T-helper 1 cell treated with Interleukin-12 subunit alpha and Interleukin-12 subunit beta and Interleukin-4 antibody, amounts not matched to agents 30 ng/mL and 1 ng/mL, for 36 hours (primary cell): ENCODE measurements around the gene UBN1. TPM values are rescaled to one million over a fixed set of nuclear protein-coding genes. Genes with fewer than 3 reads are reported as not detected.

Experiments used
- intact Hi-C: fragments of 100-400 bp; cut with micrococcal nuclease; formaldehyde crosslinking; loops from one replicate; pipeline ENCODE4 v1.15.1; 2024
- total RNA-seq: library from RNA; stranded (reverse); gene quantifications from 2 replicates; pipeline ENCODE4 v1.2.3, GENCODE V29; 2022

UBN1 gene
- total RNA-seq, 1 donor from 2014 or later = 42.1 TPM

DNA sequence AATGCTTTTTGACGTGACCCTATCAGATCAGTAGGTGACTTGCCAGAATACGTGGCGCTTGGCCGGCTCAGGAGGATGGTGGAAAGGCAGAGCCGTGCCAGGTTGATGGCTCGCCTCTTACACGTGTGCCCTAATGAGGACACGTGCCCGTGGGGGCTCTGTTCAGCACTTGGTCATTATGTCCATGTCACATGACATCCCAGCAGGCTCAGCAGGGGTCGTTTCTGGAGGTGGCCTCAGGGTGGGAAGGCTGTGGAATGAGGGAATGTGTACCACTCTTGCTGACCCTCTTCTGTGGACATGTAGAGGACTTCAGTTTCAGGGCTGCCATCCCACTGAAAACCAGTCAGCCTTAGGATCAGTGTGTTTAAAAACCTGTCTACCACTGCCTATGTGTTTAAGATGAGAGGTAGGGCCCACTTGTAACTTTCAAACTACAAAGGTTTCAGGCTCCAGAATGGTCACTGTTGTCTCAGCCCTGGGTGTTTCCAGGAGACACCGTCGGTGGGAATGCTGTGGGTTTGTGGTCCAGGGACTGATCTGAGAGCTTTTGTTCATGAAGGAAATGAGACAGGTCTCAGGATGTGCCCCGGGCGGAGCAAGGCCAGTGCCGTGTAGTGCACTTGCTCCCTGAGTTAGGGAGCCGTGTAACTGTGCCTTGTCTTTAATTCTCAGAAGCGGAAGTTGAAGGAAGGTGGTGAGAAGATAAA lies 12.1 kb downstream of the UBN1 start:
- intact Hi-C loops = no loop called here

DNA sequence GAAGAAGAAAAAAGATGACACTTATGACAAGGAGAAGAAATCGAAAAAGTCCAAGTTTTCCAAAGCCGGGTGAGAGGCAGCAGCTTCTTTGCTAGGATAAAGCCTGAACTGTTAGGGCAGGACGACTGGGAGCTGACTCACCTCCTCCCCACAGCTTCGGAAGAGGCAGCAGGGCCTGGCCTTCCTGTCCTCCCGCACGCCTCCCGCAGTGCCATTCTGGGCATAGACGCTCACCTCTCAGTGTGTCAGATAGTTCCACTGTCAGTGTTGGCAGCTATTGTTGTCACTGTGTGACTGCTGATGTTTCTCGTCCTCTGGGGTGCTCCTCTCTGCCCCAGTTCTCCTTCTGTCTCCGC lies 12.6 kb downstream of the UBN1 start:
- intact Hi-C loops = no loop called here

DNA sequence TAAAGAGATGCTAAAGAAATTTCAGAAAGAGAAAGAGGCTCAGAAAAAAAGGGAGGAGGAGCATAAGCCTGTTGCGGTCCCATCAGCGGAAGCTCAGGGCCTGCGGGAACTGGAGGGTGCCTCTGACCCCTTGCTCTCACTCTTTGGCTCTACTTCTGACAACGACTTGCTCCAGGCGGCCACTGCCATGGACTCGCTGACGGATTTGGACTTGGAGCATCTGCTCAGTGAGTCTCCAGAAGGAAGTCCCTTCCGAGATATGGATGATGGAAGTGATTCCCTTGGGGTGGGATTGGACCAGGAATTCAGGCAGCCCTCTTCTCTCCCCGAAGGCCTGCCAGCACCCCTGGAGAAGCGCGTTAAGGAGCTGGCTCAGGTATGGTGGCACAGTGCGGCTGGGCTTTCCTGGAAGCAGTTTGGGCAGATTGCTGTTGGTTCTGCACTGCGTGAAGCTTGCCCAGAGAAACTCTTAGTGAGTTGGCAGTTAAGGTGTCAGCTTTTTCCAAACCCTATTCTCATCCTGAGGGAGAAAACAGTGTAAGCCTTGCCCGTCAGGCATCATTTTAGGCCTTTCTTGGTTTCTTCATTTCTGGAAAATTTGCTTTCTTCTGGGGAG lies 13.6 kb downstream of the UBN1 start:
- intact Hi-C loops = no loop called here

DNA sequence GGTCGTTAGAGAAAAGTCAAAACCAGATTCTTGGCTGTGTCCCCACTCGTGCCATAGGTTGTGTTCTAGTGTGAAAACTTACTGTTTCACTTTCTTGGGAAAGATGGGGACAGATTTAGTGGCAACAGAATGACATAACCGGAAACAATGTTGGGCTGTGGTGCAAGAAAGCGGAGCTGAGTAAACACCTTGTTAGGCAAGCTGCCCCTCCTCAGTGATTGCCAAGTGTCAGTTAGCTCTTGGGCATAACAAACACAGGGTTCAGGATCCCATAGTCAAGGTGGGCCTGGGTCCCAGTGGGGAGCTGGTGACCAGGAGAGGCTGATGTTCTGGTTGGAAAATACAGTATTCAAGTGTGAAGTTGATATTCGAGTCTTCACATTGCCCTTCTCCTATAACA lies 15.4 kb downstream of the UBN1 start:
- intact Hi-C loops = no loop called here

DNA sequence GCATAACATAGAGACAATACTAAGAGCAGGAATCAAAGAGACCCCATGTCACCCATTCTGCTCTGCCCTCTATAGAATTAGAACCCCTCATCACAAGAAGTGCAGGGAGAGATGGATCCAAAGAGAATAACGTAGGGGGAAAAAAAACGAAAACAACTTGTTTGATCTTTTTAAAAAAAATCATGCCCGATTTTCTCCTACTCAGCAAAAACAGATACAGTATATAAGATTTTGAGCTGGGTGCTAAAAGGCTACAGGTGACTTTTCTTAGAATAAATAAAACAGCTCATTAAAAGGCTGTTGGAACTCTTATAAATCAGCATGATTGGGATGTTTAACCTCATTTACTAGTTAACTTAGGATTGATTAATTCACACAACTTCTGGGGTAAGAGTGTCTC lies 17.4 kb downstream of the UBN1 start:
- intact Hi-C loops = no loop called here

DNA sequence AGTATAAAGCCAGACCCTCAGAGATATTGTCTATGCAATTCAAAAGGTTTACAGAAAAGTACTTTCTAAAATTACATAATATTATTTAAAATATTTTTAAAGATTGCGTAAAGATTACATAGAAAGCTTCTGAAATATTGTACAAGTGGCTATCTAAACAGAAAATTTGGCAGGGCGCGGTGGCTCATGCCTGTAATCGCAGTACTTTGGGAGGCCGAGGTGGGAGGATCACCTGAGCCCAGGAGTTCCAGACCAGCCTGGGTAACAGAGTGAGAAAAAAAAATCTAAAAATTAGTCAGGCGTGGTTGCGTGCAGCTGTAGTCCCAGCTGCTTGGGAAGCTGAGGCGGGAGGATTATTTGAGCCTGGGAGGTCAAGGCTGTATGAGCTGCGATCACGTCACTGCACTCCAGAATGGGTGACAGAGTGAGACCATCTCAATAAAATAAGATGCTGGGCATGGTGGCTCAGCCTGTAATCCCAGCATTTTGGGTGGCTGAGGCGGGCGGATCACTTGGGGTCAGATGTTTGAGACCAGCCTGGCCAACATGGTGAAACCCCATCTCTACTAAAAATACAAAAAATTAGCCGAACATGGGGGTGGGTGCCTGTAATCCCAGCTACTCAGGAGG lies 18.1 kb downstream of the UBN1 start:
- intact Hi-C loops = no loop called here

DNA sequence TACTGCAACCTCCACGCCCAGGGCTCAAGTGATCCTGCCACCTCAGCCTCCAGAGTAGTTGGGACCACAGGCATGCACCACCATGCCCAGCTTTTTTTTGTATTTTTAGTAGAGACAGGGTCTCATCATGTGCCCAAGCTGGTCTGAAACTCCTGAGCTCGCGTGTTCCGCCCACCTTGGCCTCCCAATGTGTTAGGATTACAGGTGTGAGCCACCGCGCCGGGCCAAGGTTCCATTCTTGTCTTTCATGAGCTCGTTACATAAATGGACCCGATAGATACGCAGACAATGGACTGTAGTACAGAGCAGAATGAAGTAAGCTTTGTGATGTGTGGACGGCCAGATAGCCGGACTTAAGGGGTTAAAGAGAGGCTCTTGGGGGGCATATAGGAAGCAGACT lies 19.3 kb downstream of the UBN1 start:
- intact Hi-C loops = no loop called here

DNA sequence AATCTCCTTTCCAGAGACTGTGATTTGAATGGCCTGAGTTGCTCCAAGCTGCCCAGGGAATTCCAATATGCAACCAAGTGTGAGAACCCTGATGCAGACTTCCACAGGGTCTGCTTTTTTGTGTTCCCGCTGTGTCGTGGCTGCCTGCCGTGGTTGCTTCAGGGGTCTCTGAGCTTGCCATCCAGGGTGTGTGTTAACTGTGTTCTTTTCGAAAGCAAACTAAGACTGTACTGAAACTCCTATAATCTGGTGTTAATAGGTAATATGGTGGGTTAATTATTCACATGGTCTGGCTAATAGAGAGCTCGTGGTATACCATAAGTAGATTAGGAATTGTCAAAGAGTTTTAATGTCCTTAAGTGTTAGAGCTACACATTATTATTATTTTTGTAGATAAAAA lies 20.7 kb downstream of the UBN1 start:
- intact Hi-C loops = no loop called here

DNA sequence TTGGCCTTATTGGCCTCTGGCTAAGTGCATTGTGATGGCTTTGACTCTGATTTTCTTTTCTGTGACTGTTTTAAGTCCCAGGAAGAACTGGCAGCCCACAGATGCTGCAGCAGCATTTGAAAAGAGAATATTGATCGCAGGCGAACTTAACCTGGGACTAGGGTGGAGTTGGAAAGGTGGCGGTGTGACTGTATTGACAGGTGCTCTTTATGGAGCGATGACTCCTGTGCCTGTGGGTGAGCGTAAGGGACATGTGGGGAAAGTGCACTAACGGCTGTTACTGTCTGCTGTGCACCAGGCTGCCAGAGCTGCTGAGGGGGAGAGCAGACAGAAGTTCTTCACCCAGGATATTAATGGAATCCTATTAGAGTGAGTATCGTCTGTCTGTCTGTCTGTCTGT lies 21.3 kb downstream of the UBN1 start:
- intact Hi-C loops = no loop called here

DNA sequence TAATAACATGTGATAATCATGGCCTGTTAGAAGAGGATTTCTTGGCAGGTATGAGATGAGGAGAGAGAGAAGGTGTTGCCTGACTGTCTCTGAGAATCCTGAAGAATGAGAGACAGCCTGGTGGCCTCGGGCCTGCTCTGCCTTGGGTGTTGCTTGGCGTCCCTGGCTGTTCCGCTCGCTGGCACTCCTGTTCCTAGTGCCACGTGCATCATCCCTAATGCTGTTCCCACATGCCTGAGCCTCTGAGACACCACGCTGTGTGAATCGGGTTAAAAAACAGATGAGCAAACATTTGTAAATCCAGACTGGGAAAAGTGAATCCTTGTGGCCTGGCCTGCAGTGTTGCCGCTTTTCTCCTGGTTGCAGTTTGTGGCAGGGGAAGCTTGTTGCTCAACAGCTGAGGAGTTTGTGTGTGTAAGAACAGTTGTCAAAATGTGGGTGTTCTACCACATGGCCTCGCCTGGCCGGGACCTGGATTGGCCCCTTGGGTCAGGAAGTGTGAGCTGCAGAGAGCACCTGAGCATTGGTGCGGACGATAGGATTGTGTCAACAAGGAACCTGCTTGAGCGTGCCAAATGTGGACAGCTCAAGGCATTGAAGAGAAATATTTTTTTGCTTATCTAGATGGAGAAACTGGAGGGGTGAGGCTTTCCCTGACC lies 22.0 kb downstream of the UBN1 start:
- intact Hi-C loops = no loop called here

DNA sequence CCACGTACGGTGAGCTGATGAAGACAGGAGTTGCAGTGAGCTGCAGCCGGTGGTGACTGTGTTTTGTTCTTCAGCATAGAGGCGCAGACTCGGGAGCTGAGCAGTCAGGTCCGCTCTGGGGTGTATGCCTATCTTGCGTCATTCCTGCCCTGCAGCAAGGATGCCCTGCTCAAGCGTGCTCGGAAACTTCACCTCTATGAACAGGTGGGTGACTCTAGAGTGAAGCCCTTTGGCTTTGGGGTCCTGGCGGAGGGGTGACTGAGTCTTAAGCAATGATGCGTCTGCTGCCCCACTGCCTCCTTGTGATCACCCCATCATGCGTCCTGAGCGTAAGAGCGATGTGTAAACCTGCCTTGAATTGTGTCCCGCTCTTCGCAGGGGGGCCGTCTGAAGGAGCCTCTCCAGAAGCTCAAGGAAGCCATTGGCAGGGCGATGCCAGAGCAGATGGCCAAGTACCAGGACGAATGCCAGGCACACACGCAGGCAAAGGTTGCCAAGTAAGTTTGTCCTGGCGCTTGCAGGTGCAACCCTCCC lies 22.9 kb downstream of the UBN1 start:
- intact Hi-C loops = no loop called here

DNA sequence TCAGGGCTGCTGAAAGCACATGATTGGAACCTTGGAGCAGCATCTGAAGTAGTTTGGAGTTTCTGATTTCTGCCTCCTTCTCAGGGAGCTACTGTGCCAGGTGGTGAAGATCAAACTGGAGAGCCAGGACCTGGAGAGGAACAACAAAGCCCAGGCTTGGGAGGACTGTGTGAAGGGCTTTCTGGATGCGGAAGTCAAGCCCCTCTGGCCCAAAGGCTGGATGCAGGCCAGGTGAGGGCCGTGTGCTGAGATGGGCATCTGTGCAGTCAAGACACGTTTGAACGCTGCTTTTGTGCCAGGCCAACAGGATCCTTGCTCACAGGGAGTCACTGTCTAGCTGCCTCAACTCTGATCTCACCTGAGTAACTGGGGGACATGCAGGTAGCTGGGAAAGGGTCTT lies 23.8 kb downstream of the UBN1 start:
- intact Hi-C loops = no loop called here

DNA sequence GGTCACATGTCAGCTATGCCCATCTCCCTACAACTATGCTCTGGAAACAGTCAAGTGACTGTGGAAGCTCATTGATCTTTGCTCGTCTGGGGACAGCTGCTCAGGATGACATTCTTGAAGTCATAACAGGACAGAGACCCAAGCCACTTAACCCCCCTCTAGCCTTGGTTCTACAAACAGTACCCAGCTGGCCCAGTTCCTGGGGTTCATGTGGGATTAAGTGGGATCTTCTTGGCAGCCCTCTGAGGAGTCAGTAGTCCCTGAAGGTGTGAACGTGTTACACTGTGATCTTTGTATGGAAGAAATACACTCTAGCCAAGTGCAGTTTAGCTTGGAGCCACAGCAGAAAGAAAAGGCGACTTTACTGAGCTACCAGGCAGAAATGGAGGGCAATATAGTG lies 25.8 kb downstream of the UBN1 start:
- intact Hi-C loops = no loop called here

DNA sequence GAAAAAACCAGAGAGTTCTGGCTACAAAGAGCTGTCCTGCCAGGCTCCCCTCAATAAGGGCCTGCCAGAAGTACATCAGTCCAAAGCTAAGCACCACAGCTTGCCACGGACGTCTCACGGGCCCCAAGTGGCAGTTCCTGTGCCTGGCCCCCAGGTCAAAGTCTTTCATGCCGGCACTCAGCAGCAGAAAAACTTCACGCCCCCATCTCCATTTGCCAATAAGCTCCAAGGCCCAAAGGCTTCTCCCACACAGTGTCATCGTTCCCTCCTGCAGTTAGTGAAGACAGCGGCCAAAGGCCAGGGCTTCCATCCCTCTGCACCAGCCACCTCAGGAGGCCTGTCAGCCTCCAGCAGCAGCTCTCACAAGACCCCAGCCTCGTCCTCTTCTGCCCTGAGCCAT lies 27.4 kb downstream of the UBN1 start:
- intact Hi-C loops = no loop called here

DNA sequence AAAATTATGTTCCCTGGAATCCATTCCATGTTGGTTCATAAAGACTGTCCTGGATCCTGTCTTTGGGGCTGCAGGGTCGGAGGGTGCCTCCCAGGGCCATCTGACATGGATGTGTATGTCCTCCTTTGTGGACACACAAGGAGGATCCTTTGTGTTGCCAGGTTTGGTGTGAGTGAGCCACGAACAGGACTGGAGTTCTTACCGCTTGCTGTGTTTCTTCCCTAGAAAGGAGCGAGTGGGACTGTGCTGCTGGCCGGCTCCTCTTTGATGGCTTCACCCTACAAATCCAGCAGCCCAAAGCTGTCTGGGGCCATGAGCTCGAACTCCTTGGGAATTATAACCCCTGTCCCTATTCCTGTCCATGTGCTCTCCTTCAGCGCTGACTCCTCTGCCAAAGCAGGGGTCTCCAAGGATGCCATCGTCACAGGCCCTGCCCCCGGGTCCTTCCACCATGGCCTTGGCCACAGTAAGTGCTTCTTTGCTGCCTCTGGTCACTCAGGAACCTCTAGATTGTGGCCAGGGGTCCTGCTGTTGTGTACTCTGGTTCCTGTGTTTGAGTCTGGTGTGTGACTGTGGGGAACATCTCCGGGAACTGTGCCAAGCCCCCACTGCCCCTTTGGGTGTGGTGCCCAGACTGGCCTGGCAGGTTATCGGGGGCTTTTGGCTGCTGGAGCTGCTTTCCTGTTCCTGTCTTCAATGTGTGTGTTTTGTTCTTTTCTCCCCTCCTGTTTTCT lies 29.5 kb downstream of the UBN1 start:
- intact Hi-C loops = no loop called here

DNA sequence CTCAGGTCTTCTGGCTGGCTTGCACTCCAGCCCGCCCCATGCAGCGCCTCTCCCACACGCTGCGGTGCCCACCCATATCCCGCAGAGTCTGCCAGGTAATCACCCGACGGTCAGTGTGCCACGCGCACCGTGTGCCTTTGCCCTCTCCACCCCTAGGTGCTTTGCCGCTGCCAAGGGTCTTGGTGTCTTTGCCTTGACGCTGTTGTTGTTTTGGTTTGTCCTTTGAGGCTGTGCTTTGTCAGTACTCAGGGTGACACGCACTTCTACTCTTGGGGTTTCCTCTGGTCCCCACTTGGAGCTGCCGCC lies 30.1 kb downstream of the UBN1 start:
- intact Hi-C loops = no loop called here

DNA sequence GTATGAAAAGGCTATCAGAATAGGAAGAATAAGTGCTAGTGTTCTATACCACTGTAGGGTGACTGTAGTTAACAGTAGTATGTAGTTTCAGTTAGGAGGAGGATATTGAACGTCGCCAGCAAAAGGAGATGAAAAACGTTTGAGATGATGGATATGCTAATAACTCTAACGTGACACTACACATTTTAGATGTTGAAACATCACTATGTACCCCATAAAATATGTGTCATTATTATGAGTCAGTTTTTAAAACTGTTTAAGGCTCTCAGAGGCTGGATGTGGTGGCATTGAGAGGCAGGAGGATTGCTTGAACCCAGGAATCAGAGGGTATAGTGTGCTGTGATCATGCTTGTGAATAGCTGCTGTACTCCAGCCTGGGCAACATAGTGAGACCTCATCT lies 31.8 kb downstream of the UBN1 start:
- intact Hi-C loops = no loop called here

DNA sequence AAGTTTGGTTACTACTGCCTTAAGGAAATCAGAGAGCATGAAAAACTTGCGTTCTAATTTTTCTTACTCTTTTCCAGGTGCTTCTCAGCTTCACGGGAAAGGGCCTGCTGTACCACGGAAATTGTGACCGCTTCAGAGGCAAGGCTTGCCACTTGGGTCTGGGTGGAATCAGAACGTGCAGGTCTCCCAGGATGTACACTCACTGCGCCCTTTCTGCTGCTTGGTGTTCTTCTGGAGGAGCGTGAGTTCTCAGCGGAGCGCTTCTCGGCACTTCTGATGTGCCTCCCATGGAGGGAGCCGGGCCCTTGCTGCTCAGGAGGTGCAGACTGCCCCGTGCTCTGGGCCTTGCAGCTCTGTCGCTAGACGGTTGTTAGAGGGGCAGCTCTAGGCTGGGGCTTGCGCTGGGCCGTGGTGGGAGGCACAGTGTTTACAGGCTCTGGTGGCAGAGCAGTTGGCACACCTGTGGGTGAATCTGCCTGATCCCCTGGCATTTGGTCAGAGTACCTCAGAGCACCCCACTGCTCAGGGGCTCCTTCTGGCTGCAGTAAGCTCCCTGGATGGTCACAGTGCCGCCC lies 32.8 kb downstream of the UBN1 start:
- intact Hi-C loops = no loop called here

DNA sequence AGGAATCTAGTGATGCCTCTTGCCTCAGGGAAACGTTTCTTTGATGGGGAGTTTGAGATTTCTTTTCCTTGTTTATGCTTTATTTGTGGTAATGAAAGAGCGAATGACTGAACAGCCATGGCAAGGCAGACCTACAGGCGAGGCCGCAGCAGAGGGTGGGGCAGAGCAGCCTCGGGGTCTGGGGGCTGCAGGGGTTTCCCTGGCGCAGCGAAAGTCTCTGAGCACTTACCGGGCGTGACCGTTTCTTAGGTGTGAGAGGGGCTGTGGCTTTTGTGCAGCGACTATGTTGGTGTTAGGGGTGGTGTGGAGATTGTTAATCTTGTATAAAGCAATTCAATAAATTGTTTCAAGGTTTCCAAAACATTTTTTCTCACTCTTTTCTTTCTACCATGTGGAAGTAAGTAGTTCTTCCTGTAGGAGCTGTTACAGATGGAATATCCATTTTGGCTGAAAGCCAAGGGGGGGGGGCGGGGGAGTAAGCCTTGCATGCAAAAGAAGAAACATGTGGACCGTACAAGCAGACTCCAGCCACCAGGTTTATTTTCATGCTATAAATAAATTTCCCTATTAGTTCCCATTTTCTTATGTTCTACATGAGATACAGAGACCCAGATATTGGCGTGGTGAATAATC lies 34.8 kb downstream of the UBN1 start:
- intact Hi-C loops = no loop called here

DNA sequence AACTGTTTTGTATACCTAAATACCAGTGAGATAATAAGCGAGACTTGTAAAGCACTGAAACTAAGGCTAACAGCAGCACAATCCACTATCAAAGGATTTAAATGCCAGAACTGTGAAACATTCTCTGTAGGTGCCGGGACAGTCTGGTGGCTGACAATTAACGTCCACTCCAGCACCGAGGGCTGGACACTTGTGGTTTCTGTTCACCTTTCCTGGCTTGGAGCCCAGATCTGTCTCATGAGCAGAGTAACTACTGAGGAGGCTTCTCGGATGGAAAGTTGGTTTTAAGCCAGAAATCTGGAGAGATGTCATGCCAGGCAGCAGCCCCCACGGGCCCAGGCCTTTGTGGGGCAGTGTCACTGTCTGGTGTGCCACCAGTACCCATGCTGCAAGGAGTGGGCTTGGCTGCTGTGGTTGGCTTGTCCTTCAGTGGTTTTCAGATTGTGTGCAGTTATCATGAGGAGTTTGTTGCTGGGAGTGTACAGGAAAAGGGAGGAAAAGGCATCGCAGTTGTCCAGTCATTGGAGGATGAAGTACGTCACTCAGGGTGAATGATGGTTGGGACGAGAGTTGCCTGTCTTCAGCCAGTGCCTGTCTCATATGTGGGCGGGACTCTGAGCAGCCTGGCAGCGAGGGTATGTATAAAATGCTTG lies 35.5 kb downstream of the UBN1 start:
- intact Hi-C loops = no loop called here
